HG03045 (cell line): ENCODE data around the gene PDE4B.
"Not testable (repeated sequence)": the region's sequence is repeated elsewhere in the genome, so short reads cannot be mapped to it uniquely, and the experiment has no call there.

Source experiments
- ATAC-seq: cut with Tn5 transposase; IDR thresholded peaks from one replicate; pipeline ENCODE4 v1.9.1; 2021; ENCODE audit warnings: mild to moderate bottlenecking, moderate library complexity; ENCODE audit not compliant: unreplicated experiment

PDE4B gene

DNA sequence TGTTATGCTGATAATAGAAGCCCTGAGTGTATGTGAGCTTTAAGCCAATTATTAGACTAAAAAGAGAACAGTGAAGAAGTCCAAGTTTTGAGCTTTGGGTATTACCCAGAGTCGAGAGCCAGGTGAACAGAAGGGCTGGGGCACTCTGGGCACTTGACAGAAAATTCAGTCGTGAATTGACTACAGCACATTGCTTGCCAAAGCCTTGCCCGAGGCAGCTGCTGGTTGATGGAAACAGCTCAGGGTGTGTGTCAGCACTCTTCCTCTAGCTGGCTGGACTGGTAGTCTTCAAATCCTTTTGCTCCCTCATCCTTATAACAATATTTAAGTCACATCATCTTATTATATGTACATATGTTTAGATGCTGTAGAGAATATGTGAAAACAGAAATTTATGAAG is 21.3 kb downstream of the PDE4B start:
- no peak for ATAC-seq

DNA sequence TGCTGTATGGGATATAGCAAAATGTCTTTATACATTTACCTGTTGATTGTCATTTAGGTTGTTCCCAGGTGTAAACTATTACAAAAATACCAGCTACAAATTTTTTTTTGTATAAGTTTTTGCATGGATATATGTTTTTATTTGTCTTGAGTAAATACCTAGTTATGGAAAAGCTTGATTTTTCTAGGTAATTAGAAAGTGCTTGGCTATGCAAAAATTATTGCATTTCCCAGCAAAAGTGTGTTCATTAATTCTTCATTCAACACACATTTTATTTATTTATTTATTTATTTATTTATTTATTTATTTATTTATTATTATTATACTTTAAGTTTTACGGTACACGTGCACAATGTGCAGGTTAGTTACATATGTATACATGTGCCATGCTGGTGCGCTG is 22.1 kb downstream of the PDE4B start:
- no peak for ATAC-seq

DNA sequence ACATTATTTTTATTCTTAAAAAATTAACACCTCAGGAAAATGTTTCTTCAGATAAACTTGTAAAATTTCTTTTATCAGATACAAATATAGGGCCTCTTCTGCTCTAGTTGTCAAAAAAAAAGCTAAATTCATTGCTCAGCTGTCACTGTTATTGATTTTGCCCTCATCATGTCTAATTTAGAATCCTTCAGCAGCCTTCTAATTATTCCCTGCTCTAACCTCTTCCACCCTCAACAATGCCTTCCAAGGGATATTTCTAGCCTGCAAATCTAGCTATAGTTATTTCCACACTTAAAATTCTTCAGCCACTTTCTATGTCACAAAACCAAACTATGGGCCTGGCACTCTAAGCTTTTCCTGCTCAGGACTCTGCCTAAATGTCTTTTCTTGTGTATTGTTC is 25.2 kb downstream of the PDE4B start:
- no peak for ATAC-seq

DNA sequence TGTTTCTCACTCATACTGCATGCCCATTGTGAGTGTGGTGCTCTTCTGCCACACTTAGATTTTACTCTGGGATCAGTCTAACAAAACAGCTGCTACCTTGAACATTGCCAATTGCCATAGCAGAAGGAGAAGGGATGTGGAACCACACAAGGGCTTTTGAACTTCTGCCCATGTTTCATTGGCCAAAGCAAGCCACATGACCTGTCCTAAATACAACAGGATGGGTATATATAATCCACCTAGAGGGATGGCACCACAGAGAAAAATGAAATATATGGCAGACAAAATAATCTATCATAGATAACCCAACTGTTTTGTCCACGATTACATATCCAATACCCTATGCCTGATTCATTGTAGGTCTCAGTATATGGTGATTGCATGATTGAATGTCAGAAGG is 26.3 kb downstream of the PDE4B start:
- ATAC-seq, result no peak

DNA sequence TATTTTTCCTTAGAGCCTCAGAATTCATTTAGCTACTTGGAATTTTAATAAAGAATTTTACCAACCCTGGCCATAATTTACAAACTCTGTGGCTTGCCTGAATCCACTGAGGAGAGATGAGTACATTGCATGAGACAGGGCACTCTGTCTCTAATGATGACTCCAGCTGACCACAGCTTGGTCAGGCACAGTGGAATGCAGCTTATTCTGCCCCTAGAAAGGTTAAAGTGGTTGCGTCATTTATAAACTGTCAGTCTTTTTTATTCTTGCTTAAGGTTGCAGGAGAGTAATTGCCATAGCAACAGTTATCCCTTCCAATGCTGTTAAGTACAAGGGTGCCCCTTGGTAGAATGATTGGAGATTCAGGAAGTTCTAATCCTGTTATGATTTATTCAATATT is 28.3 kb downstream of the PDE4B start:
- ATAC-seq, result no peak

DNA sequence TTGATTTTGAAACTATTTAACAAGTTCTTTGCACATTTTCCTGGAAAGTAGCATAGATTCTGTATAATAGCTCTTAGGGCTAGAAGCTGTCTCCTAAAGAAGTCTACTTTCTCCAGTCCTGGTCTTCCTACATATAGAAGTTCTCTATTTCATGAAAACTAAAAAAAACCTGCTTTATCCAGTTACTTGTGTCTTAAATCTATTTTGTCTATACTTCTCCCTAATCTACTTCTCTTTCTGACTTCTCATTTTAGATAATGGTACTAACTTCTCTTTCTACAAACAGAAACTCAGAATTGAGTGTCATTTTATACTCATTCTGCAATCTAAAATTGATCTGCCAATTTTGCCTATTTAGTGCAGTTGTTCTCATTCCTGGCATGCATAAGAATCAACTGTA is 28.7 kb downstream of the PDE4B start:
- no peak for ATAC-seq

DNA sequence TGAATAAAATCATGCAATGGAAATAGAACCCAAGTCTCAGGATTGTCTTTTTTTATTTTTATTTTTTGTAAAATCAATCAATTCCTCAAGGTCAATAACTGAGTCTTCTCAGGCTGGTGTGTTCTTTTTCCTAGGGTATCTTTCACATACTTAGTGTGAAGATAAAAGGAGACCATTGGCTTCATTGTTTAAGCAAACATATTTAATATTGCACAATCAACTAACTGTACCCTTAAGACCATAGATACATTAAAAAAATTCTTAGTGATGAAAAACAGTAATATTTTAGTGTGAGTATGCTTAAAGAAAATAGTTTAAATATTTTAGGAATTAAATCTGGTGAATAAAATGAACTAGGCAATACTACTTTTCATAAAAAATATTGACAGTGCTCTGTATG is 31.4 kb downstream of the PDE4B start:
- ATAC-seq, result no peak

DNA sequence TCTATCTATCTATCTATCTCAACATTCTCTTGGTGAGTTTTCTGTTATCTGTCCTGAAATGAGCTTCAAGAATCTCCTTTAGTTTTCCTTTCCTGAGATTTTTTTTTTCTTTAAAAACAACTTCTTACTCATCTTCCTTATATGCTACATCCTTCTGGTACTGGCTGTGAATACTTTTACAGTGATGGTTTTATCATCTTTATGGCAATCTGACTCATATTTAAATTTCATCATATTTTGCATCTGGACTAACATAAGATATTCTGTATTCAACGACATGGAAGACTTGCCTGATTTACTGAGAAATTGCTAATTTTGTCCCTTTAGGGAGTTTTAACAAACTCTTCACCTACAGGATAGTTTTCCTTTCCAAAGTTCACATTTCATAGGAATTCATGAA is 33.0 kb downstream of the PDE4B start:
- no peak for ATAC-seq

DNA sequence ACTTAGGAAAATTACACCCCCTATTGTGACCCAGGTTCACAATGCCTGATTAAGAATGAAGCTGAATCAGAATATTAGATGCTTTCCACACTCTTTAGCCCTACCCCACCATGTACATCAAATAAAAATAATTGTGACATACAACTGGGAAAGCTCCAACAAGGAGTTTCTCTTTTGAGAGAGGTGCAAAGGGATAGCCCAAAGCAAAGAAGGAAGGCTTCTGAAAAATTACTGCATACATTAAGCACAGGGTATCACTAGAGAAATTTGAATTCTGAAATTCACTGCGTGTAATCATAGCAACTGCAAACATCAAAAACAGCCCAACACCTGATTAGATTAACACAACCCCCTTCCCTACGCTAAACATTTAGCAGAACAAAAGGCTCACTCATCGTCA is 34.1 kb downstream of the PDE4B start:
- ATAC-seq, result no peak

DNA sequence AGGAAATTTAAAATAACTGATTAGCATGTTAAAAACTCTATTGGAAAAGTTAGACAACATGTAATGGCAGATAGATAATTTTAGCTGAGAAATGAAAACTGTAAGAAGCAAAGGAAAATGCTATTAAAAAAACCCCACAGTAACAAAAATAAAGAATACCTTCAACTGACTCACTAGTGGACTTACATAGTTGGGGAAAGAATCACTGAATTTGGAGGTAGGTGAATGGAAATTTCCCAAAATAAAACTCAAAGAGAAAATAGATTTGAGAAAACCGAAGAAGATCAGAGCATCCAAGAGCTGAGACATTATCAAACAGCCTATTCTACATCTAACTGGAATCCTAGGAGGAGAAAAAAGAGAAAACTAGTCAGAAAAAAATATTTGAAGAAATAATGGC is 34.7 kb downstream of the PDE4B start:
- ATAC-seq, result no peak

DNA sequence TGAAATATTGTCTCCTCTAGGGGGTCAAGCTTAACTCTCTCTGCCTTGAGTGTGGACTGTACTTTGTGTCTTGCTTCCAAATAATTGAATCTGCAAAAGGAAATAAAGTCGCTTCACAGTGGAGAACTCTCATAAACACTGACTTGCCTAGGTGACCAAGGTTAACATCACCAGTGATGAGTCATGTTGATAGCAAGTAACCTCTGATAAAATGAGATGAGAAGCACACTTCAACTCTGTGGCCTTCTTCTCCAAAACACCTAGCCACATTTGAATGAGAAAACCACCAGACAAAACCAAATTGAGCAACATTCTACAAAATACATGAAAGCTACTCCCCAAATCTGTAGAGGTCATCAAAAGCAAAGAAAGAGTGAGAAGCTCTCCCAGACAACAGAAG is 37.6 kb downstream of the PDE4B start:
- ATAC-seq, result no peak

DNA sequence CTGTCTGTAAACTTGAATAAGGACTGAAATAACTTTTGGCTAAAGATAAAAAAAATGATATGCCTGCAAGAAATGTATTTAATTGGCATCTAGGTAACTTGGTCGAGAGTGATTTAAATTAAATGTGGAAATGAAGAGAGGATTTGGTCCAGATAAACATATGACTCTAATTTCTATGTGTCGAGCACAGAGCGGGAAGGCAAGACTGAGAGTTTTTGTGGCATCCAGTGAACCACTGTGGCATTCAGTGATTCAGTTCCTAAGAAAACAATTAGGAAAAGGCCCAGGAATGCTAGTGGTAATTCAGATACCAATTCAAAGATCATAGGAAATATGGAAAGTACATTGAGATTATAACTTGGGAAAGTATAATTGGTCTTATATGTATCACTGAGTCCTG is 39.6 kb downstream of the PDE4B start:
- ATAC-seq, result no peak

DNA sequence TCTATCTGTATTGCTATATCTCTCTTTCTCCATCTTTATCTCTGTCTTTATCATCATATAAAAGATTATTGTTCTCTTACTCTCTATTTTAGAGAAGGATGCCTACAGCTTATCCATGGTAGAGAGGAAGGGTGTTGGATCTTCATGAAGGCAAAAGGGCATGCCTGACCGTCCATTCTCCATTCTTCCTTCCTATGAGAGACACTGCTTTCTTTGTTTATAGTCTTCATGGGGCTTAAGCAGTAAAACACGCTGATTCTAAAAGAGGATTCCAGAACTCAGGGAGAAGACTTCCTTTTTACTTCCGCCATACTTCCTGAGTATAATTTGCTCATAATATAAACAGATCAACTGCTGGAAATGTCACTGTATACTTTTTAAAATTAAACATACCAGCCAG is 44.0 kb downstream of the PDE4B start:
- ATAC-seq, result no peak

DNA sequence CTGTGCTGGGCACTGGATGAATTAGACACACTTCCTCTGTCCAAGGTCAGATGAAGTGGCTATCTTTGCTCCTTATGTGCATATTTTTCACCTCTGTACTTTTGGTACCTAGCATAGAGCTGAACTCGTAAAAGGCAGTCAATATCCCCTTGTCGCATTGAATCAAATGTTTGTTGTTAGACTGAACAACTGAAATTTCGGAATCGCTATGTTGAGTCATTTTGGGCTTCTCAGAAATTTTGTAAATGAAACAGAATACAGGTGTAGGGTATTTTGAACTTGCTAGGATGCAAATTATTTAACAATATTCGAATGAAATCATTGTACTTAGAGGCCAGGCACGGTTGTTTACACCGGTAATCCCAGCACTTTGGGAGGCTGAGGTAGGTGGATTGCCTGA is 48.0 kb downstream of the PDE4B start:
- ATAC-seq, result no peak

DNA sequence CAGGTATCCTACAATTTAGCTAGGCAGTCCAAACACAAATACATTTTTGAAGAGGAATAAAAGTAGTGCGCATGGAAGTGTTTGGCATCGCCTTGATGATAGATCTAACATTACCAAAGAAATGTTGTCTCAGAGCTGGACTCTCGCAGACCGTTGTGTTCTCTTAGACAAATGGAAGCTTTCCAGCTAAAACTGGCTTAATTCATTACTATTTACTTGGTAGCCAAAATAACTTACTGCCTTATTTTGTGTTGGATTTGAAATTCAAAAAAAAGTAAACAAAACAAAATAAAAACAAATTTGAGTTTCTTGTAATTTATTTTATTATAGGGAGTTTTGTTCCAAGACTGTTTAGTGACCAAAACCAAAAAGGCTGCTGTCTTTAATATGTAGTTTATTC is 51.6 kb downstream of the PDE4B start:
- no peak for ATAC-seq

DNA sequence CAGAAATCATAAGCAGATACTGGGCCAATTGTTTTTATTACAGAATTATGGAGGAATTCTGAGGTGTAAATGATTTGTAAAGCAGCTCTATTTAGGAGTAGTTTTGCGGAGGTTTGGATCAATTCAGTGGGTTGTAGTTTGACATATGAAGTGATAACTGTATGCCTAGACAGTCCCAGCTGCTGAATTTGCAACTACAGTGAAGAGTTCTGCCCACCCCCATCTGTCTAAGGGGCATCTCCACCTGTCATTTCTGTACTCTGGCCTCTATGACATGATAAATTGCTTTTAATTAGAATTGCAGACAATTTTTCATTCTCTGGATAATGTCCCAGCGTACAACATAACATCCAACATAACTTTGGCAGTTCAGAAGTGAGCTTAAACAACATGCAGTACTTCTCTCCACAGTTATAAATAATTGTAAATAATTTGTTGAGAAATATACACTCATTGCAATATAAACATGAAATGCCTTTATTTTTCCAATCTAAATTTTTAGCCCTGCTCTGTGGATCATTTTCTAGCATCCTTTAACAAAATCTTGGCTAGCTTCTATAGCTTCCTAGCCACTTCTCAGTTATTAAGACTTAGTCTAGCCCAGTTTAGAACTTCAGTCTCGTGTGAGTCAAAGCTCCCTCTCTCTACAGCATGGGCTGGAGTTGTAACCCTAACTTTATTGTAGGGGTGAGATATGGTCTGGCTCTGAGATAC is 52.3 kb downstream of the PDE4B start:
- ATAC-seq, result no peak

DNA sequence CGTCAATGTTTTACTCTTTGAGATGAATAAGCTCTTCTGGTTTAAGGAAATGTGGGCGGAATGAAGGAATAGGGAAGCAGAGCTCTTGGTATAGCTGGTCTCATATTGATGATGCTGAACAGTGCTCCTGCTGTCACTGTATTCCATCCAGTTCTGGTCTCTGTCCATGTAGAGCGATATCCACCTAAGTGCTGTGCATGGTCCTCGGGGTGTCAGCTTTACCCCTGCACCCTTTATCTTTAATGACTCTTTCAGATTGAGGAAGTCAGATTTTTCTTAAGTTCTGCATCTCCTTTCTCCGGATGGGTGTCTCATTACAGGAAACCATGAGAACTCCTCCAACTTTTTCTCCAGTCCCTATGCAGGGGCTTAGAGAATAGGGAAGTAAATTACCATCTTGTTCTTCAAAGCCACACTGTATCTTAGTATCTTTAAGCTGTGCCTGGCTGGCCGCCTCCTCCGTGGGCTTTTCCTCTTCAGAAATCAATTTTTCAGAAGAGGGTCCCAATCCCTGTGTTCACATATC is 52.9 kb downstream of the PDE4B start:
- ATAC-seq, result no peak

DNA sequence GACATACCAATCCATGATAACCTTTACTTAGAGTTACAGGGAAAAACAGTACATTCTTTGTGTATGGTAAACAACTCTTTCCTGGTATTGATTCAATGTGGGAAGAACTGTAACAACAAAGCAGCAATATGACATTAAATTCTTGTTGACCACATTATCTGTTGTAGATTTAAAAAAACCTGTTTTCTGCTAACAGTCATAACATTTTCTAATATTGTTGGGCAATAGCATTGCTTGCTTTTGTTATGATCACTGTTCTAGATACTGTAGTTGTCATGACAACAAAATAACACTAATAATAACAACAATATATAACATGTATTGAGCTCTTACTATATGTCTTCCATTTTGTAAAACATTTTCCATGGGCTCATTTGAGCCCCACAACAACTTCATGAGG is 54.2 kb downstream of the PDE4B start:
- ATAC-seq, result no peak

DNA sequence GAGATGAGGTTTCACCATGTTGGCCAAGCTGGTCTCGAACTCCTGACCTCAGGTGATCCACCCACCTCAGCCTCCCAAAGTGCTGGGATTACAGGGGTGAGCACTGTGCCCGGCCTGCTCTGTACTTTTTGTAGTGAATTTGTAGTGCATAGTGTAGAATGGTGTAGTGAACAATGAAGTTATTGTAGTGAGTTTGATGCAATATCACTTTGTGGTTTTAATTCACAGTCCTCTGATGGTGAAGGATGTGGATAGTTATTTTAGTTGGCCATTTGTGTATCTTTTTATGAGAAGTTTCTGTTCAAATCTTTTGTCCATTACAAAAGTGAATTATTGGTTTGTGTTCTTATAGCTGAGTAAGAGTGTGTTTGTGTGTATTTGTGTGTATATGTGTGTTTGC is 57.6 kb downstream of the PDE4B start:
- ATAC-seq, result no peak

DNA sequence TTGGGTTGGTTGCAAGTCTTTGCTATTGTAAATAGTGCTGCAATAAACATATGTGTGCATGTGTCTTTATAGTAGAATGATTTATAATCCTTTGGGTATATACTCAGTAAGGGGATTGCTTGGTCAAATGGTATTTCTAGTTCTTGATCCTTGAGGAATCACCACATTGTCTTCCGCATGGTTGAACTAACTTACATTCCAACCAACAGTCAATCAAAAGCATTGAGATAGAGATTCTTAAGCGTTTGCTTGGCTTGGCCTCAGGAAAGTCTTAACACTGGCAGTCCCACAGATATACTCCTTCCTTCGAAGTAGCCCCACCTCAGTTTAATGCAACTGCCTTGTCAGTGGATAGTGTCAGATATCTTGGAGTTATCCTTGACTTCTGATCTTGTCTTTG is 63.9 kb downstream of the PDE4B start:
- not testable (repeated sequence) for ATAC-seq

DNA sequence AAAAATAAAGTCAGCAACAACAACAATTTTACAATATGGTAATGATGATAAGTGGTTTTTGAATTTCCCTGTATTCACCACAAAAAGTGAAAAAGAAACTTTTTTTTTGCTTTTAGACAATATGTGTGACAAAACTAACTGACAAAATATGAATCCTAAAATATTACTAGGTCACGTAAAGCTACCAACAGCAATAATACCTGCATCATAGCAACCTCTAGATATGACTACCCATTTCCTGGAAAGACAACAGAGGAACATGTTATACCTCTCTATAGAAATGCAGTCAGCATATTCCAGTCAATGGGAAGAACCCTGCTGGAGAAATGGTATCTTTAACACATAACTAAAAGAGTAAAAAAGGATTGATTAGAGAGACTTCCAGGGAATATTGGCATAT is 73.7 kb downstream of the PDE4B start:
- no peak for ATAC-seq

DNA sequence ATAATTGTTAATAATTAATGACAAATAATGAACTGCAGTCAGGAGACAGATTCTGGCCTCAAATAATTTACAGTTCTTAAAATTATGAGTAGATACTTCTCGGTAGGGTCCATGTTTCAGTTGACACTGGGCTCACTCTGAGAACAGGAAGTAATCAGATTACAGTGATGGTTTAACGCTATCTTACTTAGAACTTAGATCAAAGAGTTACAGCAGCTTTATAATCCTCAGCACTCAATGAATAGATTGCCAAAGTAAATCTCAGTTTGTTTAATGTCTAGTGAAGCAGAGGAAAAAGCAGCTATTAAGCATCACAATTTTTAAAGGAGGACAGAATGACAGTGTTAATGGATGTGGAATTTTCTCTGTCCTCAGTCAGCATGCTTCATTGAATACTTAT is 79.6 kb downstream of the PDE4B start:
- ATAC-seq, result no peak

DNA sequence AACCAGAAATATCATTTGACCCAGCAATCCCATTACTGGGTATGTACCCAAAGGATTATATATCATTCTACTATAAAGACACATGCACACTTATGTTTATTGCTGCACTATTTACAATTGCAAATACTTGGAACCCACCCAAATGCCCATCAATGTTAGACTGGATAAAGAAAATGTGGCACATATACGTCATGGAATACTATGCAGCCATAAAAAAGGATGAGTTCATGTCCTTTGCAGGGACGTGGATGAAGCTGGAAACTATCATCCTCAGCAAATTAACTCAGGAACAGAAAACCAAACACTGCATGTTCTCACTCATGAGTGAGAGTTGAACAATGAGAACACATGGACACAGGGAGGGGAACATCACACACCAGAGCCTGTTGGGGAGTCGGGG is 85.6 kb downstream of the PDE4B start:
- not testable (repeated sequence) for ATAC-seq
